Natural killer cell (primary cell): ENCODE results near the gene TEX22. TPM values are rescaled to one million over a fixed set of nuclear protein-coding genes. Genes with fewer than 3 reads are reported as not detected.

Source experiments
- ATAC-seq, 3 donors: fragments of 150-1000 bp in 2 of 3; fragments of 200-7000 bp in 1 of 3; cut with Tn5 transposase; 1 replicate in 1 of 3; 2 replicates in 2 of 3; pipeline ENCODE4 v1.10.0; 2021; ENCODE audit warnings: mild to moderate bottlenecking in 2 of 3, moderate library complexity in 2 of 3
- DNase-seq, 2 donors: peaks; one replicate each; pipeline versions ENCODE4 v3.0.0 to v3.0.0-alpha.2; 2013 to 2021; ENCODE audit warnings: mixed read lengths in 1 of 2
- H3K27ac ChIP-seq: one replicate; pipeline ENCODE4 v1.5.1; 2013; ENCODE audit warnings: mild to moderate bottlenecking, low read length
- H3K27me3 ChIP-seq: one replicate; pipeline ENCODE4 v1.6.1; 2013; ENCODE audit warnings: low read length; ENCODE audit not compliant: control insufficient read depth, insufficient read depth
- H3K36me3 ChIP-seq: one replicate; pipeline ENCODE4 v1.6.1; 2013; ENCODE audit warnings: low read length; ENCODE audit not compliant: control insufficient read depth, insufficient read depth
- H3K4me1 ChIP-seq: one replicate; pipeline ENCODE4 v1.6.1; 2013; ENCODE audit warnings: low read length; ENCODE audit not compliant: control insufficient read depth, insufficient read depth
- H3K4me3 ChIP-seq: one replicate; pipeline ENCODE4 v1.5.1; 2013; ENCODE audit warnings: low read length
- H3K9me3 ChIP-seq: one replicate; pipeline ENCODE4 v1.6.1; 2013; ENCODE audit warnings: low read length; ENCODE audit not compliant: control insufficient read depth, insufficient read depth
- H3K27ac Mint-ChIP-seq, 2 donors: one replicate each; pipeline ENCODE4 v1.8.0; 2022; ENCODE audit warnings: mild to moderate bottlenecking in 2 of 2, mixed read lengths in 2 of 2, moderate library complexity in 1 of 2
- H3K27me3 Mint-ChIP-seq, 2 donors: one replicate each; pipeline ENCODE4 v1.8.0; 2022; ENCODE audit warnings: low read depth in 2 of 2, mixed read lengths in 2 of 2
- H3K36me3 Mint-ChIP-seq: one replicate; pipeline ENCODE4 v1.8.0; 2022; ENCODE audit warnings: mixed read lengths
- H3K4me1 Mint-ChIP-seq, 2 donors: one replicate each; pipeline ENCODE4 v1.8.0; 2022; ENCODE audit warnings: mixed read lengths in 2 of 2
- H3K4me3 Mint-ChIP-seq: one replicate; pipeline ENCODE4 v1.8.0; 2022; ENCODE audit warnings: mild to moderate bottlenecking, moderate library complexity, mixed read lengths
- H3K9me3 Mint-ChIP-seq, 2 donors: one replicate each; pipeline ENCODE4 v1.8.0; 2022; ENCODE audit warnings: mixed read lengths in 2 of 2
- CTCF ChIP-seq: fragments of 200-600 bp; IDR thresholded peaks from one replicate; pipeline ENCODE4 v1.8.0; 2022; ENCODE audit warnings: antibody characterized with exemption
- WGBS: methylation state at CpG from one replicate; pipeline ENCODE4 v1.1.7; 2013; ENCODE audit warnings: missing lambda C conversion rate; ENCODE audit not compliant: insufficient coverage; 5-methylcytosine and 5-hydroxymethylcytosine counted together
- intact Hi-C: fragments of 100-400 bp; cut with micrococcal nuclease; formaldehyde crosslinking; loops from one replicate; pipeline ENCODE4 v1.14.2; 2022
- total RNA-seq, 4 donors: library from RNA; stranded (reverse); fragments of 120-200 nt in 1 of 4; gene quantifications; one replicate each; pipeline versions ENCODE4 v1.2.3 to v1.2.4, GENCODE V29; 2013 to 2022

TEX22 gene
- total RNA-seq, 3 donors from 2014 or later (not counting 1 experiment from before 2014, with no cell fraction given): 0.23 to 1.9 (median 1.8) TPM

- H3K9me3 ChIP-seq: no peaks in the 10 kb centered on the region
- Mint-ChIP-seq H3K36me3 (no peaks in the 10 kb centered on the region), H3K9me3 (no peaks in the 10 kb centered on the region), H3K4me3 (peak overlapping the region; percentile 83), H3K27me3 (no peaks in the 10 kb centered on the region), H3K4me1 (peaks cover 16 to 54% of the 10 kb centered on the region in 2 donors), H3K27ac (peak overlapping the region; percentile 85 to 88)
- intact Hi-C loops: loop anchor here (5.0 kb wide), 1 partner anchor 93 kb away; the partner anchor contains the start of gene TEDC1
- DNase-seq (no peak), ATAC-seq (peak; percentile 43 to 63 (median 49))
- peaks cover 3% of the 10 kb centered on the region for H3K36me3 ChIP-seq
- no peak for TF ChIP-seq CTCF
- peak overlapping the region; percentile 42 for H3K4me3 ChIP-seq
- H3K27ac ChIP-seq: peak overlapping the region; percentile 85
- peaks cover 58% of the 10 kb centered on the region for H3K4me1 ChIP-seq
- no peaks in the 10 kb centered on the region for H3K27me3 ChIP-seq
- 14% methylated on average over 40 of the region's 41 CpGs for WGBS
Measured at GRCh38 chr14:105398726-105399465, 558 bp downstream of the TEX22 start.

GRCh38 chr14:105399466-105399775 lies 1.1 kb downstream of the TEX22 start:
- ATAC-seq: no peak
- Mint-ChIP-seq H3K4me1 (peaks cover 16 to 54% of the 10 kb centered on the region in 2 donors), H3K4me3 (peak overlapping the region; percentile 83), H3K36me3 (no peaks in the 10 kb centered on the region), H3K27ac (peak overlapping the region; percentile 85 to 88), H3K9me3 (no peaks in the 10 kb centered on the region), H3K27me3 (no peaks in the 10 kb centered on the region)
- peak overlapping the region; percentile 42 for H3K4me3 ChIP-seq
- no peak overlapping the region for H3K27ac ChIP-seq
- TF ChIP-seq CTCF: no peak
- H3K36me3 ChIP-seq: peaks cover 3% of the 10 kb centered on the region
- H3K27me3 ChIP-seq: no peaks in the 10 kb centered on the region
- H3K4me1 ChIP-seq: peaks cover 52% of the 10 kb centered on the region
- no peak for DNase-seq
- intact Hi-C loops: loop anchor here (5.0 kb wide), 1 partner anchor 93 kb away; the partner anchor contains the start of gene TEDC1
- WGBS: 81% methylated on average over 8 of the region's 8 CpGs
- H3K9me3 ChIP-seq: no peaks in the 10 kb centered on the region

GRCh38 chr14:105400016-105400415 lies 1.7 kb downstream of the TEX22 start:
- no peak for ATAC-seq
- 89% methylated on average over 9 of the region's 9 CpGs for WGBS
- DNase-seq: no peak

More at GRCh38 chr14:105400016-105400415, 1.7 kb downstream of the TEX22 start:
- H3K27ac Mint-ChIP-seq: peak overlapping the region in 1 of 2 donors; percentile 25
- peak overlapping the region; percentile 83 for H3K4me3 Mint-ChIP-seq
- H3K27me3 Mint-ChIP-seq: no peaks in the 10 kb centered on the region
- peaks cover 3% of the 10 kb centered on the region for H3K36me3 ChIP-seq
- peaks cover 47% of the 10 kb centered on the region for H3K4me1 ChIP-seq
- intact Hi-C loops: no loop called here
- no peaks in the 10 kb centered on the region for H3K36me3 Mint-ChIP-seq
- no peaks in the 10 kb centered on the region for H3K9me3 Mint-ChIP-seq
- H3K27ac ChIP-seq: no peak overlapping the region
- TF ChIP-seq CTCF: no peak
- no peaks in the 10 kb centered on the region for H3K27me3 ChIP-seq
- H3K4me1 Mint-ChIP-seq: peaks cover 16 to 48% of the 10 kb centered on the region in 2 donors
- no peaks in the 10 kb centered on the region for H3K9me3 ChIP-seq
- H3K4me3 ChIP-seq: no peak overlapping the region
